ENCODE data around the gene TPP1.

Gene TPP1

DNA sequence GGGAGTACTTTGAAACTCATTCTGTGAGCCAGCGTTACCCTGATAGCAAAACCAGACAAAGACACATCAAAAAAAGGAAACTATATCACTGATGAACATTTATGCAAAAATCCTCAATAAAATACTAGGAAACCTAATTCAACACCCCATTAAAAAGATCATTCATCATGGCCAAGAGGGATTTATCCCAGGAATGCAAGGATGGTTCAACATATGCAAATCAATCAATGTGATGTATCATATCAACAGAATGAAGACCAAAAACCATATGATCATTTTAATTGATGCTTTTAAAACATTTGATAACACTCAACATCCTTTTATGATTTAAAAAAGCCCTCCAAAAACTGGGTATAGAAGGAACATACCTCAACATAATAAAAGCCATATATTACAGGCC is 35.6 kb downstream of the TPP1 start:
- H3K36me3 Mint-ChIP-seq (ENCODE audit: low read depth): peaks cover 49% of the 10 kb centered on the region
- no peak overlapping the region for H3K4me3 Mint-ChIP-seq
- no peak overlapping the region for H3K27ac Mint-ChIP-seq
- no peaks in the 10 kb centered on the region for H3K4me1 Mint-ChIP-seq
- H3K9me3 Mint-ChIP-seq: peaks cover 31% of the 10 kb centered on the region
- TF ChIP-seq, protein P1, sequence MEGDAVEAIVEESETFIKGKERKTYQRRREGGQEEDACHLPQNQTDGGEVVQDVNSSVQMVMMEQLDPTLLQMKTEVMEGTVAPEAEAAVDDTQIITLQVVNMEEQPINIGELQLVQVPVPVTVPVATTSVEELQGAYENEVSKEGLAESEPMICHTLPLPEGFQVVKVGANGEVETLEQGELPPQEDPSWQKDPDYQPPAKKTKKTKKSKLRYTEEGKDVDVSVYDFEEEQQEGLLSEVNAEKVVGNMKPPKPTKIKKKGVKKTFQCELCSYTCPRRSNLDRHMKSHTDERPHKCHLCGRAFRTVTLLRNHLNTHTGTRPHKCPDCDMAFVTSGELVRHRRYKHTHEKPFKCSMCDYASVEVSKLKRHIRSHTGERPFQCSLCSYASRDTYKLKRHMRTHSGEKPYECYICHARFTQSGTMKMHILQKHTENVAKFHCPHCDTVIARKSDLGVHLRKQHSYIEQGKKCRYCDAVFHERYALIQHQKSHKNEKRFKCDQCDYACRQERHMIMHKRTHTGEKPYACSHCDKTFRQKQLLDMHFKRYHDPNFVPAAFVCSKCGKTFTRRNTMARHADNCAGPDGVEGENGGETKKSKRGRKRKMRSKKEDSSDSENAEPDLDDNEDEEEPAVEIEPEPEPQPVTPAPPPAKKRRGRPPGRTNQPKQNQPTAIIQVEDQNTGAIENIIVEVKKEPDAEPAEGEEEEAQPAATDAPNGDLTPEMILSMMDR (IDR thresholded peaks at IDR 0.05; ENCODE audit: unreplicated experiment in 3 of 3): no peak
- no peaks in the 10 kb centered on the region for H3K27me3 Mint-ChIP-seq (ENCODE audit: low read depth)

- no peak overlapping the region for H3K27ac Mint-ChIP-seq
- H3K27me3 Mint-ChIP-seq (ENCODE audit: low read depth): no peaks in the 10 kb centered on the region
- H3K9me3 Mint-ChIP-seq: peaks cover 27% of the 10 kb centered on the region
- H3K4me1 Mint-ChIP-seq: peaks cover 21% of the 10 kb centered on the region
- H3K36me3 Mint-ChIP-seq (ENCODE audit: low read depth): peaks cover 43% of the 10 kb centered on the region
- TF ChIP-seq, protein P1 (IDR thresholded peaks at IDR 0.05; ENCODE audit: unreplicated experiment in 3 of 3): no peak
- no peak overlapping the region for H3K4me3 Mint-ChIP-seq
Observed at GRCh38 chr11:6579681-6580080, 39.5 kb downstream of the TPP1 start.

GRCh38 chr11:6578134-6578533 is 41.1 kb downstream of the TPP1 start:
- peaks cover 22% of the 10 kb centered on the region for H3K4me1 Mint-ChIP-seq

GRCh38 chr11:6576471-6577373 is 42.5 kb downstream of the TPP1 start:
- Mint-ChIP-seq H3K4me1 (peaks cover 31% of the 10 kb centered on the region), H3K4me3 (no peak overlapping the region), H3K36me3 (ENCODE audit: low read depth) (peaks cover 28% of the 10 kb centered on the region), H3K9me3 (no peaks in the 10 kb centered on the region), H3K27me3 (ENCODE audit: low read depth) (no peaks in the 10 kb centered on the region), H3K27ac (peak overlapping the region; percentile 68 to 88 (median 87))
- TF ChIP-seq, protein P1 (IDR thresholded peaks at IDR 0.05; ENCODE audit: unreplicated experiment in 3 of 3): no peak

More at GRCh38 chr11:6578134-6578533, 41.1 kb downstream of the TPP1 start:
- TF ChIP-seq, protein P1 (IDR thresholded peaks at IDR 0.05; ENCODE audit: unreplicated experiment in 3 of 3): no peak
- Mint-ChIP-seq H3K27me3 (ENCODE audit: low read depth) (no peaks in the 10 kb centered on the region), H3K9me3 (peaks cover 12% of the 10 kb centered on the region), H3K36me3 (ENCODE audit: low read depth) (peaks cover 28% of the 10 kb centered on the region), H3K27ac (peak overlapping the region in 1 of 3 experiments; percentile 88), H3K4me3 (no peak overlapping the region)

- TF ChIP-seq, protein P1 (IDR thresholded peaks at IDR 0.05; ENCODE audit: unreplicated experiment in 3 of 3): no peak
- Mint-ChIP-seq H3K4me1 (peaks cover 31% of the 10 kb centered on the region), H3K36me3 (ENCODE audit: low read depth) (peaks cover 25% of the 10 kb centered on the region), H3K9me3 (no peaks in the 10 kb centered on the region), H3K27ac (peak overlapping the region; percentile 29 to 88 (median 87)), H3K27me3 (ENCODE audit: low read depth) (no peaks in the 10 kb centered on the region), H3K4me3 (no peak overlapping the region)
Observed at GRCh38 chr11:6574816-6575715, 44.2 kb downstream of the TPP1 start.
